Measurements from ENCODE around the gene CUX1. TPM values are rescaled to one million over a fixed set of nuclear protein-coding genes. Genes with fewer than 3 reads are reported as not detected.
"Not testable (repeated sequence)": the region's sequence is repeated elsewhere in the genome, so short reads cannot be mapped to it uniquely, and the experiment has no call there.

The CUX1 gene
- total RNA-seq, 1 experiment from 2014 or later, result 47.6 TPM

DNA sequence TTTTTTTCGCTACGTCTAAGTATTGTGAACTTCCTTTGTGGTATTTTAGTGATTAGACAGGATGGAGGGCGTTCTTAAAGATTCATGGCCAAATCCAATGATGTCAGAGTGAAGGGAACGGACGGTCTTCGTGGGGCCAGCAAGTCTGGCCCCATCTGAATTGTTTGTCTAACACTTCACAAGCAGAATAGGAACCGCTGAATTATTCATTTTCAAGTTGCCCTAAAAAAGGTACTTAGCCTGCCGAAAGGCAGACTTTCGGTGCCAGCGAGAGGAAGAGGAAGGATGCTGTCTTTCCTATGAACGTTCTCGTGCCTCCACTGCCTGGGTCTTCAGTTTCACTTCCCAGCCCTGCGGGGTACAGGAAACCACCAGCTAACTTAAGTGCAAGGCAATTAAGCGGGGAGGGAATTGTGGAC lies 323.5 kb downstream of the CUX1 start:
- Mint-ChIP-seq H3K4me1 (ENCODE audit: insufficient read depth, unreplicated experiment) (no peaks in the 10 kb centered on the region), H3K4me3 (ENCODE audit: unreplicated experiment) (no peak overlapping the region), H3K27me3 (ENCODE audit: insufficient read depth, unreplicated experiment) (no peaks in the 10 kb centered on the region), H3K27ac (ENCODE audit: low read depth, unreplicated experiment) (no peak overlapping the region), H3K9me3 (ENCODE audit: unreplicated experiment) (no peaks in the 10 kb centered on the region), H3K36me3 (ENCODE audit: insufficient read depth, unreplicated experiment) (peaks cover 13% of the 10 kb centered on the region)
- no peak for TF ChIP-seq CTCF (IDR thresholded peaks at IDR 0.05; ENCODE audit: unreplicated experiment)
- no TSS peak for BruUV-seq (replicated peaks)
- POLR2A ChIA-PET, result no interaction called here
- CTCF ChIA-PET, result interaction anchor here (0.6 kb wide), 1 partner anchor 298 kb away, joined by 3 read pairs; no protein-coding TSS in a partner anchor
- no peak for DNase-seq (ENCODE audit: unreplicated experiment)
- intact Hi-C loops (cut with micrococcal nuclease), result no loop called here

DNA sequence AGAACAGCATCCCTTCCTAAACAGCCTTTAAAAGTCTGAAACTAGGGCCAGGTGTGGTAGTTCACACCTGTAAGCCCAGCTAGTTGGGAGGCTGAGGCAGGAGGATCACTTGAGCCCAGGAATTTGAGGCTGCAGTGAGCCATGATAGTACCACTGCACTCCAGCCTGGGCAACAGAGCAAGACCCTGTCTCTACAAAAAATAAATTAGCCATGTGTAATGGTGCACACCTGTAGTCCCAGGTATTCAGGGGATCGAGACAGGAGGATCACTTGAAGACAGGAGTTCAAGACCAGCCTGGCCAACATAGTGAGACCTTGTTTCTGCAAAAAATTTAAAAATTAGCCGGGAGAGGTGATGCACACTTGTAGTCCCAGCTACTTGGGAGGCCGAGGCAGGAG lies 325.0 kb downstream of the CUX1 start:
- H3K9me3 Mint-ChIP-seq (ENCODE audit: unreplicated experiment); intact Hi-C loops (cut with micrococcal nuclease); CTCF ChIA-PET; H3K27ac Mint-ChIP-seq (ENCODE audit: low read depth, unreplicated experiment); H3K4me1 Mint-ChIP-seq (ENCODE audit: insufficient read depth, unreplicated experiment); POLR2A ChIA-PET; H3K4me3 Mint-ChIP-seq (ENCODE audit: unreplicated experiment); BruUV-seq (replicated peaks); DNase-seq (ENCODE audit: unreplicated experiment); H3K27me3 Mint-ChIP-seq (ENCODE audit: insufficient read depth, unreplicated experiment): not testable (repeated sequence)
- peaks cover 13% of the 10 kb centered on the region for H3K36me3 Mint-ChIP-seq (ENCODE audit: insufficient read depth, unreplicated experiment)

- ChIA-PET POLR2A (no interaction called here), CTCF (no interaction called here)
- Mint-ChIP-seq H3K27ac (ENCODE audit: low read depth, unreplicated experiment) (no peak overlapping the region), H3K4me1 (ENCODE audit: insufficient read depth, unreplicated experiment) (peaks cover 10% of the 10 kb centered on the region), H3K36me3 (ENCODE audit: insufficient read depth, unreplicated experiment) (peaks cover 15% of the 10 kb centered on the region), H3K4me3 (ENCODE audit: unreplicated experiment) (no peak overlapping the region), H3K27me3 (ENCODE audit: insufficient read depth, unreplicated experiment) (no peaks in the 10 kb centered on the region), H3K9me3 (ENCODE audit: unreplicated experiment) (no peaks in the 10 kb centered on the region)
- no peak for TF ChIP-seq CTCF (IDR thresholded peaks at IDR 0.05; ENCODE audit: unreplicated experiment)
- DNase-seq (ENCODE audit: unreplicated experiment), result no peak
- intact Hi-C loops (cut with micrococcal nuclease), result no loop called here
- no TSS peak for BruUV-seq (replicated peaks)
Measured at GRCh38 chr7:102146122-102146521, 328.7 kb downstream of the CUX1 start.

DNA sequence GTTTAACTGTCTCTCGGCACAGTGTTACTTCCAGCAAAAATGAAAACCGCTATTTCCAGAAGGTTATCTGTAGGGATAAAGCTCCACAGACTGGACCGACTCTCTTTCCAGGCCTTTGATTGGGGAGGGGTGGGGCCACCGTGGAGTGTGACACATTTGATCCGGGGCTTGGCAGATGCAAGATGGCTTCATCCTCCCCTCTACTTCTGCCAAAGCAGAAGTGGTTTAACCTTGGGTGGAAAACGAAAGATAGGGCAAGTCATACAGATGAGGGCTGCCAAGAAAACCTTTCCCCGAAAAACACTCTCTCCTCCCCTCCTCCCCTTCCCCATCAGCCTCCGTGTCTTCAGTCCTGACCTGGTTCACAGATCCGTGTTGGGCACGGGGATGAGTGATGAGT lies 329.6 kb downstream of the CUX1 start:
- H3K36me3 Mint-ChIP-seq (ENCODE audit: insufficient read depth, unreplicated experiment), result peaks cover 18% of the 10 kb centered on the region
- no peaks in the 10 kb centered on the region for H3K9me3 Mint-ChIP-seq (ENCODE audit: unreplicated experiment)
- no peak overlapping the region for H3K4me3 Mint-ChIP-seq (ENCODE audit: unreplicated experiment)
- intact Hi-C loops (cut with micrococcal nuclease), result no loop called here
- BruUV-seq (replicated peaks), result no TSS peak
- no peaks in the 10 kb centered on the region for H3K27me3 Mint-ChIP-seq (ENCODE audit: insufficient read depth, unreplicated experiment)
- TF ChIP-seq CTCF (IDR thresholded peaks at IDR 0.05; ENCODE audit: unreplicated experiment), result no peak
- H3K27ac Mint-ChIP-seq (ENCODE audit: low read depth, unreplicated experiment), result no peak overlapping the region
- POLR2A ChIA-PET, result no interaction called here
- CTCF ChIA-PET, result no interaction called here
- DNase-seq (ENCODE audit: unreplicated experiment), result no peak
- H3K4me1 Mint-ChIP-seq (ENCODE audit: insufficient read depth, unreplicated experiment), result peaks cover 12% of the 10 kb centered on the region

- Mint-ChIP-seq H3K36me3 (ENCODE audit: insufficient read depth, unreplicated experiment) (peaks cover 22% of the 10 kb centered on the region), H3K4me1 (ENCODE audit: insufficient read depth, unreplicated experiment) (peaks cover 22% of the 10 kb centered on the region), H3K27me3 (ENCODE audit: insufficient read depth, unreplicated experiment) (no peaks in the 10 kb centered on the region), H3K4me3 (ENCODE audit: unreplicated experiment) (no peak overlapping the region), H3K27ac (ENCODE audit: low read depth, unreplicated experiment) (no peak overlapping the region), H3K9me3 (ENCODE audit: unreplicated experiment) (no peaks in the 10 kb centered on the region)
- TF ChIP-seq CTCF (IDR thresholded peaks at IDR 0.05; ENCODE audit: unreplicated experiment), result no peak
- CTCF ChIA-PET, result no interaction called here
- BruUV-seq (replicated peaks), result no TSS peak
- POLR2A ChIA-PET, result no interaction called here
- no peak for DNase-seq (ENCODE audit: unreplicated experiment)
- intact Hi-C loops (cut with micrococcal nuclease), result no loop called here
Measured at GRCh38 chr7:102148799-102149198, 331.4 kb downstream of the CUX1 start.
